Measurements from ENCODE around the gene SELENOF.
A peak's percentile ranks its signal among the peaks of the same experiment; 100 is the strongest.
"Not testable (repeated sequence)": the region's sequence is repeated elsewhere in the genome, so short reads cannot be mapped to it uniquely, and the experiment has no call there.

Gene SELENOF

GRCh38 chr1:86854352-86854751, 59.6 kb downstream of the SELENOF start:
- DNase-seq, result no peak

- DNase-seq, result no peak
These were observed 61.0 kb downstream of the SELENOF start for GRCh38 chr1:86852782-86853408.

DNA sequence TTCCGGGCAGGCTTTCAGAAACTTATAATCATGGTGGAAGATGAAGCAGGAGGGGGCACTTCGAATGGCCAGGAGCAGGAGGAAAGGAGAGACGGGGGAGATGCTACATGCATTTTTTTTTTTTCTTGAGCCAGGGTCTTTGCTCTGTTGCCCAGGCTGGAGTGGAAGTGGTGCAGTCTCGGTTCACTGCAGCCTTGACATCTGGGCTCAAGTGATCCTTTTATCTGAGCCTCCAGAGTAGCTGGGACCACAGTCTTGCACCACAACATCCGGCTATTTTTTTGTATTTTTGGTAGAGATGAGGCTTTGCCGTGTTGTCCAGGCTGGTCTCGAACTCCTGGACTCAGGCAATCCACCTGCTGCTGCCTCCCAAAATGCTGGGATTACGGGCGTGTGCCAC, 61.6 kb downstream of the SELENOF start:
- DNase-seq, result no peak

- peak; percentile 85 for DNase-seq
These were observed 64.2 kb downstream of the SELENOF start for GRCh38 chr1:86849756-86850155.

DNA sequence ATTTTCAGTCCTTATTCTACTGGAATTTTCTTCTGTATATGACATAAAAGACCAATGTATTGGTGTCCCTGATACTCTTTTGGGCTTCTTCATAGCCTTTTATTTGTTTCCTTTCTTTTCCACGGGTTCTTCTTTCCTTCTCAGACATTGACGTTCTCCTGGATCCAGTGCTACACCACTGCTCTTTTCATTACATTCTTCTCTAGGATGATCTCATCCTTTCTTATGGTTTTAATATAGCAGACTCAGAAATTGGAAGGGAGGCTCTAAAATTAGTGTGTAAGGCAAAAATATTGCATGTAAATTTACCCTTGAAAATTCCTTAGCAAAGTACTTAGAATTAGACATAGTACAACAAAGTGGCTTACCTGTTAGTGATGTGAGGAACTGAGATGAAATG, 65.3 kb downstream of the SELENOF start:
- DNase-seq, result no peak

DNA sequence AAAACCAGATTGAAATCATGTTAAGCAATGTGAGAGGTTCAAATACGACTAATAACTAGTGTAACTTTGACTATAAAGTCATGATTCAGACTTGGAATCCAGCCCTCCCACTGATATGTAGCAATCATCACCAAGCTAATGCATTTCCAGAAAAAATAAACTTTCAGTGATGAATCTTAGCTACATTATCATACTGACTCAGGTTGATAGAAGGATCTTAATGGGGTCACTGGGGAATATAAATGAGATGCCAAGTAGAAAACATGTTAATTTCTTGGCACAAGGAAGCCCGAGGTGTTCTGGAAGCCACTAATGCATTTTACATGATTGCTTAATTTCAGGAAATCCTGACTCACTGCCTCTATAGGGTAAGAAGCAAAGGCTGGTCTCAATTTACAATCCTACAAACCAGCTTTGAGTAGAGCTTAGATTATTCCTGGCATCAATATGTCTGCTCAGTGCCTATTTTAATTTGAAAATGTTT, 67.7 kb downstream of the SELENOF start:
- no peak for DNase-seq

- no peak for DNase-seq
These were observed 68.4 kb downstream of the SELENOF start for GRCh38 chr1:86845514-86845913.

- DNase-seq, result no peak
These were observed 72.8 kb downstream of the SELENOF start for GRCh38 chr1:86841116-86841515.

DNA sequence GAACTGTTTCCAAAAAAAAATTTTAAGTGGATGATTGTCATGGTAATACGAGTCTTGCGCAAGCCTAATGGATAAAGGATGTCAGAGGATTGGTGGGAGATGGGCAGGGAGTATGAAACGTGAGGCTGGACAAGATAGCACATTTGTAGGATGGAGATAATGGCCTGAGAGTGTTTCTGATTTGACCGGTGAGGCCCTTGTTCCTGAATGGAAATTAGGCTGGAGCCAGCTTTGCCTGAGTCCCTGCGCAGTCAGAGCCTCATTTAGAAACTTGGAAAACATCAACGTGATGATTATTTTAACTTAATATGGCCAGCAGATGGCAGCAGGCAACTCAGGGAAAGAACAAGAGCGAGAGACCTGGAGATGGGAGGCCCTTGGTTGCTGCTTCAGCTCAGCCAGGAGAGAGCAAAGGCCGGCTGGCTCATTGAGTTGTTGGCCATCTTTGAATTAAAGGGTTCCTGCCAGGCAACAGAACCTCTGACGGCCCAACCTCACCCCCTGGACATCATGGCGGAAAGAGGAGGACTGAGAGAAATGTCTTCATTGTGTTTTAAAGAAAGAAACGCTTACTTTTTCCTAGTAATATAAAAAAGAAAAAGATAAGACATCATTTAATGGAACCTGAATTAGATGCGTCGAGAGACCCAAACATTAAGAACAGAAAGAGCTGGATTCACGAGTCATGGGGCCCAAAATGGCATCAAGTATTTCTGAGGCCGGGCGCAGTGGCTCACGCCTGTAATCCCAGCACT, 80.3 kb downstream of the SELENOF start:
- peak; percentile 80 for DNase-seq

DNA sequence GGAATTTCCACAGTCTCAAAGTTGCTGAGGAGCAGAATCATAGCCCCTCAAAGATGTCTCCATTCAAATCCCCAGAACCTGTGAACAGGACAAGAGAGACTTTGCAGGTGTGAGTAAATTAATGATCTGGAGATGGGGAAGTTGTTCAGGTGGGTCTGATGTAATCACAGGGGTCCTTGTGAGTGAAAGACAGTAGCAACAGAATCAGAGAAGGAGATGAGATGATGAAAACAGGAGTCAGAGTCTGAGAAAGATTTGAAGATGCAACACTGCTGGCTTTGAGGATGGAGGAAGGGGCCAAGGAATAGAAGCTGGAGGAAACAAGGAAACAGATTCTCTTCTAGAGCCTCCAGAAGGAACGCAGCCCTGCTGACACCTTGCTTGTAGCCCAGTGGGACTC, 81.5 kb downstream of the SELENOF start:
- no peak for DNase-seq

DNA sequence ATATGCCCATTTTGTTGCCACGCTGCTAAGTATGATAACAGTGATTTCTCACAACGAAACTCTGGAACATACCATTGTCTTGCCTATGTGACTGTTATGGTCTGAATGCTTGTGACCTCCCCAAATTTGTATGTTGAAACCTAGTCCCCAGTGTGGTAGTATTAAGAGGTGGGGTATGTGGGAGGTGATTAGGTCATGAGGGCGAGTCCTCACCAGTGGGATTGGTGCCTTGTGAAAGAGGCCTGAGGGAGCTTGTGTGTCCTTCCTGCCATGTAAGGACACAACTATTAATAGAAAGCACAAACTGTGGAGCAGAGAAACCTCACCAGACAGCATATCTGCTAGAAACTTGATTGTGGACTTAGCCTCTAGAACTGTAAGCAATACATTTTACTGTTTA, 84.6 kb downstream of the SELENOF start:
- DNase-seq, result no peak

GRCh38 chr1:86828024-86828423, 85.9 kb downstream of the SELENOF start:
- DNase-seq, result peak; percentile 64

DNA sequence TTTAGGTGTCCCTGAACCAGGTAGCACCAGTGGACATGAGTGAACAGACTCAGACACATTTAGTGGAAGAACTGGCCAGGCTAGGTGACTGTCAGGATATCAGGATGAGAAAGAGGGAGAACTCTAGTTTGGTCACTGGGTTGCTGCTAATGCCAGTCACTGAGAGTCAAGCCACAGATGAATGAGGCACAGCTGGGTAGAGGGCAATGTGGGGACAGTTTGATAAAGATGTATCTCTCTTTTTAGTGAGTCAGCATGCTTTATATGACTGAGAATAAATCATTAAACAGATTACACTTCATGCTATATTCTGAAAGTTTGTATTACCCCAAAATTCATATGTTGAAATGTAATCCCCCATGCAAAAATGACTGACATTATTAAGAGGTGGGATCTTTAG, 87.1 kb downstream of the SELENOF start:
- no peak for DNase-seq

DNA sequence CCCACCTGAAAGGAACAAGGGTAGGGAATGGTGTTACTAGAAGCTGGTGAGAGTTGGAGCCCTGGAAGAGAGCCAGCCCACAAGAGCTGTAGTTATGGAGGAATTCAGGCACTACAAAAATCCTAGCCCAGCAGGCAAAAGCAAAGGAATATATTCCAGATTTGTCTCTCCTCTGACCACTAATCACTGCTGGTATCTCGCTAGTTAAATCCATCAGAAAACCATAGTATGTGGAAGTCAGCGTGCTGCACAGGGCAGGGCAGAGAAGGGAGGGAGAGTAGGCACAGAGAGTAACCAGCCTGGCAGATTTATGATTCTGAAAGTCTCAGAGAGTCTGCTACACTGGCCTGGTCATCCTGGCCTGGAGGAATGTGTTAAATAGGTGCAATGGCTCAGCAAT, 88.6 kb downstream of the SELENOF start:
- DNase-seq, result no peak

- peak; percentile 54 for DNase-seq
These were observed 90.0 kb downstream of the SELENOF start for GRCh38 chr1:86823821-86824500.

- DNase-seq, result peak; percentile 40
These were observed 90.5 kb downstream of the SELENOF start for GRCh38 chr1:86823386-86823785.

- DNase-seq, result no peak
These were observed 91.5 kb downstream of the SELENOF start for GRCh38 chr1:86822459-86822858.

- no peak for DNase-seq
These were observed 92.0 kb downstream of the SELENOF start for GRCh38 chr1:86821956-86822355.

GRCh38 chr1:86819970-86820369, 94.0 kb downstream of the SELENOF start:
- DNase-seq, result not testable (repeated sequence)

DNA sequence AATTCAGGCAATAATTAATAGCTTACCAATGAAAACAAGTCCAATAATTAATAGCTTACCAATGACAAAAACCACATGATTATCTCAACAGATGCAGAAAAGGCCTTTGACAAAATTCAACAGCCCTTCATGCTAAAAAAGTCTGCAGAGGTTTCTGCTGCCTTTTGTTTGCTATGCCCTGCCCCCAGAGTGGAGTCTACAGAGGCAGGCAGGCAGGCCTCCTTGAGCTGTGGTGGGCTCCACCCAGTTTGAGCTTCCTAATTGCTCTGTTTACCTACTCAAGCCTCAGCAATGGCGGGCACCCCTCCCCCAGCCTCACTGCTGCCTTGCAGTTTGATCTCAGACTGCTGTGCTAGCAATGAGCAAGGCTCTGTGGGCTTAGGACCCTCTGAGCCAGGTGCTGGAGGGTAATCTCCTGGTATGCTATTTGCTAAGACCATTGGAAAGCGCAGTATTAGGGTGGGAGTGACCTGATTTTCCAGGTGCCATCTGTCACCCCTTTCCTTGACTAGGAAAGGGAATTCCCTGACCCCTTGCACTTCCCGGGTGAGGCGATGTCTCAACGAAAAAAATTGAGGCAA, 96.6 kb downstream of the SELENOF start:
- DNase-seq, result peak; percentile 51

- DNase-seq, result not testable (repeated sequence)
These were observed 99.8 kb downstream of the SELENOF start for GRCh38 chr1:86814118-86814517.
